Osteocyte (in vitro differentiated cells): Measurements from ENCODE around the gene ARAP2. TPM values are rescaled to one million over a fixed set of nuclear protein-coding genes. Genes with fewer than 3 reads are reported as not detected.

Experiments
- DNase-seq: peaks from one replicate; pipeline ENCODE4 v3.0.0; 2021; ENCODE audit warnings: mixed read lengths; ENCODE audit not compliant: unreplicated experiment; ENCODE audit errors: extremely low spot score
- H3K27ac Mint-ChIP-seq: one replicate; pipeline ENCODE4 v1.8.0; 2021; ENCODE audit warnings: mild to moderate bottlenecking, mixed read lengths; ENCODE audit not compliant: unreplicated experiment
- H3K27me3 Mint-ChIP-seq: one replicate; pipeline ENCODE4 v1.8.0; 2021; ENCODE audit warnings: mixed read lengths; ENCODE audit not compliant: unreplicated experiment
- H3K36me3 Mint-ChIP-seq: one replicate; pipeline ENCODE4 v1.8.0; 2021; ENCODE audit warnings: mixed read lengths; ENCODE audit not compliant: unreplicated experiment
- H3K4me1 Mint-ChIP-seq: one replicate; pipeline ENCODE4 v1.8.0; 2021; ENCODE audit warnings: mixed read lengths; ENCODE audit not compliant: unreplicated experiment
- H3K4me3 Mint-ChIP-seq: one replicate; pipeline ENCODE4 v1.8.0; 2021; ENCODE audit warnings: mild to moderate bottlenecking, moderate library complexity, mixed read lengths; ENCODE audit not compliant: unreplicated experiment
- H3K9me3 Mint-ChIP-seq: one replicate; pipeline ENCODE4 v1.8.0; 2021; ENCODE audit warnings: mixed read lengths; ENCODE audit not compliant: unreplicated experiment
- total RNA-seq: library from RNA; stranded (reverse); gene quantifications from 2 replicates; pipeline ENCODE4 v1.2.1, GENCODE V29; 2021
- TF ChIP-seq, protein P1 (sequence below): fragments of 200-600 bp; sonication (generic); IDR thresholded peaks from 2 replicates; pipeline ENCODE4 v1.5.0; 2021; ENCODE audit warnings: antibody characterized with exemption, mild to moderate bottlenecking, moderate library complexity

ARAP2 gene
- total RNA-seq, 1 donor from 2014 or later, result 1.0 TPM

DNA sequence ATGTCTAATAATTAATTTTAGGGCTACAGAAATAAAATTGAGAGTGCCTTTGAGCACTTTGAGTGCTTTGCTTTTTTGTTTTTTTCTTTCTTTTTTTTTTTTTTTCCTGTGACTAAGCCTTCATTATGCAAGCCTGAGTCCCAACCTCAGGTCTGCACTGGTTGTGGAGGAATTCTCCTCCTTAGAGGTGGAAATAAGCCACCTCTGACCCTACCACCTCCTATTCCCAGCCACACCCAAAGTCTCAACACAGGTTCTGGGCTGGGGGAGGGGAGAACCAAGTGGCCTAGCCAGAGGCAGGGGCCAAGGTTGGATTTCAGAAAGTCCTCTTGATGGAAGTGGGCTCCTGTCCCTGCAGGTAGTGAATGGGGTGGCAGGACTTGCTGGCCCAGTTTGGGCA, 180.2 kb downstream of the ARAP2 start:
- H3K36me3 Mint-ChIP-seq, result no peaks in the 10 kb centered on the region
- no peaks in the 10 kb centered on the region for H3K4me1 Mint-ChIP-seq
- DNase-seq, result no peak
- no peak overlapping the region for H3K4me3 Mint-ChIP-seq
- H3K9me3 Mint-ChIP-seq, result peaks cover 5% of the 10 kb centered on the region
- no peak overlapping the region for H3K27ac Mint-ChIP-seq
- no peaks in the 10 kb centered on the region for H3K27me3 Mint-ChIP-seq
- TF ChIP-seq, protein P1, sequence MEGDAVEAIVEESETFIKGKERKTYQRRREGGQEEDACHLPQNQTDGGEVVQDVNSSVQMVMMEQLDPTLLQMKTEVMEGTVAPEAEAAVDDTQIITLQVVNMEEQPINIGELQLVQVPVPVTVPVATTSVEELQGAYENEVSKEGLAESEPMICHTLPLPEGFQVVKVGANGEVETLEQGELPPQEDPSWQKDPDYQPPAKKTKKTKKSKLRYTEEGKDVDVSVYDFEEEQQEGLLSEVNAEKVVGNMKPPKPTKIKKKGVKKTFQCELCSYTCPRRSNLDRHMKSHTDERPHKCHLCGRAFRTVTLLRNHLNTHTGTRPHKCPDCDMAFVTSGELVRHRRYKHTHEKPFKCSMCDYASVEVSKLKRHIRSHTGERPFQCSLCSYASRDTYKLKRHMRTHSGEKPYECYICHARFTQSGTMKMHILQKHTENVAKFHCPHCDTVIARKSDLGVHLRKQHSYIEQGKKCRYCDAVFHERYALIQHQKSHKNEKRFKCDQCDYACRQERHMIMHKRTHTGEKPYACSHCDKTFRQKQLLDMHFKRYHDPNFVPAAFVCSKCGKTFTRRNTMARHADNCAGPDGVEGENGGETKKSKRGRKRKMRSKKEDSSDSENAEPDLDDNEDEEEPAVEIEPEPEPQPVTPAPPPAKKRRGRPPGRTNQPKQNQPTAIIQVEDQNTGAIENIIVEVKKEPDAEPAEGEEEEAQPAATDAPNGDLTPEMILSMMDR, result no peak

DNA sequence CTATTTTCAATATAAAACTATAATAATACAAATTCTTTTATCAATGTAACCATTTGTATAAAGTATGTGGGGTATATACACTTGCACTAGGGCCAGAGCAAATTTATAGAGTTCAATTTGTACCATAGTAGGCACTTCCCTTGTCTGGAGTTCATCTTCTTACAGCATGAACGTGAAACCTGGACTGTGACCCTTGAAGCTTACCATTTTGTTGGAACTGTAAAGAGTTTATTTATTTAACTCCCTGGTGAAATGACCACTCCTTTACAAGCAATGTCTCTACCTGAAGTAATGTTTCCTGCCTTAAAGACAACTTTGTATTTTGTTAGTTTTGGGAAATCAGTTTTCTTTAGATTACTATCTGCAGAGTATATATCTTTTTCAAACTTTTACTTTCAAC, 188.2 kb downstream of the ARAP2 start:
- H3K4me3 Mint-ChIP-seq, result no peak overlapping the region
- peaks cover 7% of the 10 kb centered on the region for H3K4me1 Mint-ChIP-seq
- H3K36me3 Mint-ChIP-seq, result no peaks in the 10 kb centered on the region
- no peaks in the 10 kb centered on the region for H3K9me3 Mint-ChIP-seq
- DNase-seq, result no peak
- H3K27ac Mint-ChIP-seq, result no peak overlapping the region
- H3K27me3 Mint-ChIP-seq, result no peaks in the 10 kb centered on the region
- TF ChIP-seq, protein P1, result no peak

DNA sequence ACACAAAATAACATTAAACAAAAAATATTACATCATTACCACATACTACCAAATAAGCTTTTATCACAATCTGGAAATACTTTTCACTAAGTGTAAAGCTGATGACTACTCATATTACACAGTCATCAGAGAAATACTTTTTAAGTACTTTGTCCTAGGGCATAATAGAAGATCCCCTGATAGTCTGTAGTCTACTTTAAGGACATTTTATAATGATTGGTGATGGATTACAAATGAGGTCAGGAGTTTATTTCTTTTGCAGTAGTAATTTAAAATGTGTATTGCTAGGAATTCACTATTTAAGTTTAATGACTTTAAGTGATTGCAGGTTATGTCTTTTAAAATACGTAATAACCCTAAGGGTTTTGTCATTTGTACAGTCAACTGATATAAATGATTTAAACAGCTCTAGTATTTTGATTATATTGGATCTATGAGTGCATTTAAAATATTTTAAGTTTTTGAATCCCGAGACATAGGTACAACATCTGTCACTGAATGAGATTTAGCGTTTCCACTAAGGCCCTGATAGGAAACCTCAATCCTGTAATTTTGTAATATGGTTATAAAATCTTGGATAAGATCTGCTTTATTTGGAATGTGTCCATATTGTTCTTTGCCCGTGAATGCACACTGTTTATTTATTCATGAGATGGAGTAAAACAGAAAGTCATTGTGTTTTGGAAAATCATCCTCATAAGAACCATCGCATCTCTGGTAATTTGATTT, 189.5 kb downstream of the ARAP2 start:
- peaks cover 7% of the 10 kb centered on the region for H3K4me1 Mint-ChIP-seq
- DNase-seq, result no peak
- no peaks in the 10 kb centered on the region for H3K36me3 Mint-ChIP-seq
- no peak overlapping the region for H3K27ac Mint-ChIP-seq
- H3K27me3 Mint-ChIP-seq, result no peaks in the 10 kb centered on the region
- H3K9me3 Mint-ChIP-seq, result no peaks in the 10 kb centered on the region
- TF ChIP-seq, protein P1, result no peak
- H3K4me3 Mint-ChIP-seq, result peak overlapping the region; percentile 40

DNA sequence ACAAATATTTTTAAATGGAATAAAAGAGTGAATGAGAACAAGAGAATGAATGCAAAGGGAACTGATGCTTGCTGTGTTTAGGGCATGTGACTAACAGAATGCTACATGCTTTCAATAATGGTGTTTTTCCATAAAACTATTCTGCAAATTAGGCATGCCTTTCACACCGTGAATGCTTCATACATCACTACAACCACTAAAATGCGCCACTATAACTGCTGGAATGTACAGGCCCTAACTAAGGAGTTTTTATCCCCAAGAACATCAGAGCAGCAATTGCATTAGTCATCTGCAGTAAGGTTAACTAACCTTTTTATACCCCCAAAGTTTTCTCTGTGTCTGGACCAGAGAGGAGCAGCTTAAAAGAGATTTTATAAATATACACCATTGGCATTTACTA, 190.4 kb downstream of the ARAP2 start:
- no peaks in the 10 kb centered on the region for H3K27me3 Mint-ChIP-seq
- H3K9me3 Mint-ChIP-seq, result no peaks in the 10 kb centered on the region
- H3K4me1 Mint-ChIP-seq, result peaks cover 7% of the 10 kb centered on the region
- DNase-seq, result no peak
- TF ChIP-seq, protein P1, result no peak
- no peaks in the 10 kb centered on the region for H3K36me3 Mint-ChIP-seq
- H3K4me3 Mint-ChIP-seq, result no peak overlapping the region
- no peak overlapping the region for H3K27ac Mint-ChIP-seq

DNA sequence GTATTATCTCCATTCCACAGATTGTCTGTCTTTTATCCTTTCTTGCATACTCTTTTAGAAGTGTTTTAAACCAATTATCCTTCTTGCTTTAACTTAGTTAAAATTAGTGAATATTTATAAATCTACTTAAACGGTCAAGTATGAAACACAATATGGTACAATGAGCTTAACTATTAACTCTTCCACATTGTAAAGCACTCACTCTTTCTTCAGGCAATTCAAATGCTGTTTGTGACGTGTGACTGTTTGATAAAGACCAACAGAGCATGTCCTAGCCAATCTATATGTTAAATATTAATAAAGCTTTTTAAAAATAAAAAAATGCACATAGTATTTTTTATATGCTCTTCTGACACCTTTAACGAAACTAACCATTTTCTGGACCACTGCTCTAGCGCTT, 192.7 kb downstream of the ARAP2 start:
- H3K27ac Mint-ChIP-seq, result no peak overlapping the region

More for the DNA sequence above, 192.7 kb downstream of the ARAP2 start:
- H3K27me3 Mint-ChIP-seq, result no peaks in the 10 kb centered on the region
- H3K36me3 Mint-ChIP-seq, result no peaks in the 10 kb centered on the region
- no peak for DNase-seq
- TF ChIP-seq, protein P1, result no peak
- no peaks in the 10 kb centered on the region for H3K9me3 Mint-ChIP-seq
- peaks cover 7% of the 10 kb centered on the region for H3K4me1 Mint-ChIP-seq
- H3K4me3 Mint-ChIP-seq, result no peak overlapping the region
